Heart left ventricle (tissue), 16 donors: Measurements from ENCODE around the gene MAP4K4. TPM values are rescaled to one million over a fixed set of nuclear protein-coding genes. Genes with fewer than 3 reads are reported as not detected.

ENCODE experiments used
- ATAC-seq, 4 donors: fragments of 200-7000 bp; cut with Tn5 transposase; one replicate each; pipeline ENCODE4 v1.9.1; 2020 to 2022; ENCODE audit warnings: moderate library complexity in 4 of 4, mild to moderate bottlenecking in 3 of 4, moderate number of reproducible peaks in 1 of 4
- DNase-seq, 5 donors: peaks; one replicate each; pipeline ENCODE4 v3.0.0-alpha.2; 2020
- H3K27ac ChIP-seq, 12 donors: fragments of 200-600 bp; sonication (generic) in 4 of 12; one replicate each; pipeline versions ENCODE4 v1.5.0 to v1.8.0; 2016 to 2022; ENCODE audit warnings: mild to moderate bottlenecking in 2 of 12
- H3K27me3 ChIP-seq, 9 donors: fragments of 200-600 bp; sonication (generic) in 2 of 9; one replicate each; pipeline versions ENCODE4 v1.5.1 to v1.8.0; 2016 to 2022; ENCODE audit warnings: mild to moderate bottlenecking in 3 of 9
- H3K36me3 ChIP-seq, 9 donors: fragments of 200-600 bp; sonication (generic) in 2 of 9; one replicate each; pipeline versions ENCODE4 v1.5.0 to v1.8.0; 2018 to 2022; ENCODE audit warnings: mild to moderate bottlenecking in 2 of 9
- H3K4me1 ChIP-seq, 12 donors: fragments of 200-600 bp; sonication (generic) in 4 of 12; one replicate each; pipeline versions ENCODE4 v1.5.0 to v1.8.0; 2016 to 2022; ENCODE audit warnings: mild to moderate bottlenecking in 3 of 12
- H3K4me3 ChIP-seq, 12 donors: fragments of 200-600 bp; sonication (generic) in 4 of 12; one replicate each; pipeline versions ENCODE4 v1.5.0 to v1.8.0; 2017 to 2022; ENCODE audit warnings: mild to moderate bottlenecking in 9 of 12, moderate library complexity in 4 of 12
- H3K9me3 ChIP-seq, 12 donors: fragments of 200-600 bp; sonication (generic) in 4 of 12; one replicate each; pipeline versions ENCODE4 v1.5.0 to v1.8.0; 2016 to 2022; ENCODE audit warnings: mild to moderate bottlenecking in 1 of 12
- POLR2A ChIP-seq, 2 donors: fragments of 450-650 bp; IDR thresholded peaks; one replicate each; pipeline ENCODE4 v1.6.1; 2017; ENCODE audit warnings: antibody characterized with exemption in 2 of 2, mild to moderate bottlenecking in 2 of 2, moderate library complexity in 2 of 2
- WGBS, 4 donors: extraction: QIAGEN DNeasy Blood & Tissue Kit in 2 of 4; methylation state at CpG; one replicate each; pipeline versions ENCODE4 v1.1.5 to v1.1.7; 2013 to 2018; 5-methylcytosine and 5-hydroxymethylcytosine counted together
- intact Hi-C, 10 donors: fragments of 100-400 bp; cut with DNase I; formaldehyde crosslinking; loops; one replicate each; pipeline versions ENCODE4 v1.11.1 to v1.14.2; 2022
- polyA plus RNA-seq, 2 donors: library from polyadenylated mRNA; stranded (reverse); fragments of 200-250 nt; gene quantifications; one replicate each; pipeline ENCODE4 v1.2.3, GENCODE V29; 2013
- total RNA-seq, 9 donors: library from RNA; depleted of rRNA in 2 of 9; stranded (reverse); fragments of >200 nt in 2 of 9; fragmentation: NEBNext Ultra II Directional in 3 of 9; extraction: Animal tissue kit (Norgen Biotek cat#: 25700) in 3 of 9; gene quantifications; one replicate each; pipeline versions ENCODE4 v1.1.0 to v1.2.4, GENCODE V29; 2016 to 2023
- TF ChIP-seq, protein P1 (sequence below), 12 donors: fragments of 200-600 bp; sonication (generic) in 4 of 12; IDR thresholded peaks; one replicate each; pipeline versions ENCODE4 v1.5.0 to v1.8.0; 2018 to 2022; ENCODE audit warnings: antibody characterized with exemption in 12 of 12, mild to moderate bottlenecking in 5 of 12
- donor health status: ischemic (EF 13 %, LVEDD 7.1; RV severe dilation, severe dysfunction).
- donor health status: healthy with polysubstance abuse.
- donor health status: DM: no; HTN: yes; CAD: no.
- donor health status: DM: no; HTN: no; CAD: no.
- donor health status: ischemic (EF 25% LVEDD 6.9; RV normal size, moderate dysfunction).
- donor health status: ischemic (EF 25% LVEDD 5.7; RV mildly dilated, moderate dysfunction).
- donor health status: healthy.
- donor health status: DM: yes; HTN: yes; CAD: no.
- donor health status: ischemic (EF 35%, LVEDD 5.7; RV mildly dilated, moderate dysfunction).
- donor health status: nonischemic (EF 11% LVEDD 7.7; RV severe dilation, severe dysfunction).
- donor health status: DM: yes; HTN: yes; CAD: no.
- donor health status: PGD.
- donor health status: ischemic (EF 29% LVEDD 5.4; RV normal size, mild dysfunction).
- donor health status: nonischemic (EF 23%, LVEDD 6.1; RV moderate dilation, normal function).

The MAP4K4 gene
- total and polyA plus RNA-seq, 11 donors, result 52.7 to 192 (median 114) TPM

GRCh38 chr2:101882769-101883307, 185.3 kb downstream of the MAP4K4 start:
- ATAC-seq, result no peak
- Histone ChIP-seq H3K4me3 (no peak overlapping the region), H3K27me3 (no peaks in the 10 kb centered on the region), H3K9me3 (no peaks in the 10 kb centered on the region), H3K36me3 (peaks cover 0 to 87% (median 70%) of the 10 kb centered on the region in 9 donors), H3K27ac (no peak overlapping the region), H3K4me1 (peaks cover 0 to 35% (median 17%) of the 10 kb centered on the region in 12 donors)
- WGBS, 4 donors, result 85 to 89% (median 89%) methylated on average over 4 of the region's 4 CpGs
- intact Hi-C loops, result loop anchor here in 9 of 10 donors (5.0 to 10.0 kb wide), 7 partner anchors 102 to 562 kb away; no protein-coding TSS in a partner anchor
- no peak for DNase-seq
- TF ChIP-seq POLR2A (IDR thresholded peaks at IDR 0.05), result no peak
- TF ChIP-seq, protein P1, sequence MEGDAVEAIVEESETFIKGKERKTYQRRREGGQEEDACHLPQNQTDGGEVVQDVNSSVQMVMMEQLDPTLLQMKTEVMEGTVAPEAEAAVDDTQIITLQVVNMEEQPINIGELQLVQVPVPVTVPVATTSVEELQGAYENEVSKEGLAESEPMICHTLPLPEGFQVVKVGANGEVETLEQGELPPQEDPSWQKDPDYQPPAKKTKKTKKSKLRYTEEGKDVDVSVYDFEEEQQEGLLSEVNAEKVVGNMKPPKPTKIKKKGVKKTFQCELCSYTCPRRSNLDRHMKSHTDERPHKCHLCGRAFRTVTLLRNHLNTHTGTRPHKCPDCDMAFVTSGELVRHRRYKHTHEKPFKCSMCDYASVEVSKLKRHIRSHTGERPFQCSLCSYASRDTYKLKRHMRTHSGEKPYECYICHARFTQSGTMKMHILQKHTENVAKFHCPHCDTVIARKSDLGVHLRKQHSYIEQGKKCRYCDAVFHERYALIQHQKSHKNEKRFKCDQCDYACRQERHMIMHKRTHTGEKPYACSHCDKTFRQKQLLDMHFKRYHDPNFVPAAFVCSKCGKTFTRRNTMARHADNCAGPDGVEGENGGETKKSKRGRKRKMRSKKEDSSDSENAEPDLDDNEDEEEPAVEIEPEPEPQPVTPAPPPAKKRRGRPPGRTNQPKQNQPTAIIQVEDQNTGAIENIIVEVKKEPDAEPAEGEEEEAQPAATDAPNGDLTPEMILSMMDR (IDR thresholded peaks at IDR 0.05), result no peak

DNA sequence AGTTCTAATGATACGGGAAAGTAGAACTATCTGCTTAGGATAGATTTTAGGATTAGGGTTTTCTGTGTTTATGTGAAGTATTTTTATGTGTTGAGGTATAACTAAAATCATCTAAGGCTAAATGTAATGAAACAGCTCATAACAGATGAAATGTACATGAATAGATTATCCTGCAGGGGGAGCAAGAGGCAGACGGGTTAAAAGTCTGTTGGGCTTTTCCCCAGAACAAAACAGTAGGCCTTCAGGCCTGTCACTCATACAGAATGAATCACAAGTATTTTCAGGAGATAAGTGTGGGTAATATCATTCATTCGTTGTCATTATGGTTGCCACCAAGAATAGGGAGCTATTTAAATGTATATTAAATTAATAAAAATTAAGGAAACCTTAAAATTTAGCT, 186.4 kb downstream of the MAP4K4 start:
- WGBS, 4 donors, result 22 to 30% (median 25%) methylated on average over 3 of the region's 3 CpGs
- H3K27me3 ChIP-seq, result no peaks in the 10 kb centered on the region
- ATAC-seq (peak in 3 of 4 donors; percentile 65 to 79 (median 77)), DNase-seq (no peak)
- peaks cover 0 to 87% (median 69%) of the 10 kb centered on the region in 9 donors for H3K36me3 ChIP-seq
- peak overlapping the region in 1 of 12 donors; percentile 25 for H3K27ac ChIP-seq
- intact Hi-C loops, result loop anchor here in 9 of 10 donors (5.0 to 10.0 kb wide), 7 partner anchors 101 to 561 kb away; no protein-coding TSS in a partner anchor
- H3K9me3 ChIP-seq, result no peaks in the 10 kb centered on the region
- TF ChIP-seq POLR2A (IDR thresholded peaks at IDR 0.05), result no peak
- TF ChIP-seq, protein P1 (IDR thresholded peaks at IDR 0.05), result peak; percentile 33 to 68 (median 54)
- no peak overlapping the region for H3K4me3 ChIP-seq
- peaks cover 0 to 35% (median 17%) of the 10 kb centered on the region in 12 donors for H3K4me1 ChIP-seq

- 83 to 90% (median 87%) methylated on average over 2 of the region's 2 CpGs for WGBS, 4 donors
- ATAC-seq, result peak in 1 of 4 donors; percentile 21
- H3K36me3 ChIP-seq, result peaks cover 0 to 87% (median 72%) of the 10 kb centered on the region in 9 donors
- TF ChIP-seq POLR2A (IDR thresholded peaks at IDR 0.05), result no peak
- TF ChIP-seq, protein P1 (IDR thresholded peaks at IDR 0.05), result no peak
- no peaks in the 10 kb centered on the region for H3K9me3 ChIP-seq
- H3K27me3 ChIP-seq, result no peaks in the 10 kb centered on the region
- H3K27ac ChIP-seq, result peak overlapping the region in 1 of 12 donors; percentile 25
- H3K4me3 ChIP-seq, result no peak overlapping the region
- intact Hi-C loops, result loop anchor here in 9 of 10 donors (5.0 to 10.0 kb wide), 7 partner anchors 100 to 560 kb away; no protein-coding TSS in a partner anchor
- H3K4me1 ChIP-seq, result peaks cover 0 to 38% (median 17%) of the 10 kb centered on the region in 12 donors
- no peak for DNase-seq
Measured at GRCh38 chr2:101884423-101884822, 186.9 kb downstream of the MAP4K4 start.

DNA sequence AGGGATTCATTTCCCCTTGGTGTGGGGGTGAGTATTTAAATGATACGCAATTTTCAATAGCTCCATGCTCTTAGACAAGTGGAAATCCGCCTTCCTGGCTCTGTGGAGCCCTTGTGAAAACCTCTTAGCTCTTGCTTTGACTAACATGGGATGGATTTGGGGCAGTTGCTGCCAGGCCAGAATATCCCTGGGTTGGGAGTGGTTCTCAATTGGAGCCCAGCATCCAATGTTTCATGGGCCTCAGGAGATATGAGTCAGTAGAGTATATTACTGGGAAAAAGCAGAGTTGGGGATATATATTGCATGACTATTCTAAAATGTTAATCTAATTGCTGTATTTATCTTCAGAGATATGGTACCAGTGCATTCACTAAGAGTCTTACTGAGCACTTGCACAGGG, 189.8 kb downstream of the MAP4K4 start:
- ATAC-seq, result no peak
- peaks cover 0 to 97% (median 92%) of the 10 kb centered on the region in 9 donors for H3K36me3 ChIP-seq
- WGBS, 4 donors, result 96 to 99% (median 97%) methylated on average over 2 of the region's 2 CpGs
- peaks cover 0 to 22% (median 7%) of the 10 kb centered on the region in 12 donors for H3K4me1 ChIP-seq
- no peaks in the 10 kb centered on the region for H3K27me3 ChIP-seq
- no peak overlapping the region for H3K27ac ChIP-seq
- no peak for TF ChIP-seq POLR2A (IDR thresholded peaks at IDR 0.05)
- TF ChIP-seq, protein P1 (IDR thresholded peaks at IDR 0.05), result no peak
- no peak for DNase-seq
- H3K4me3 ChIP-seq, result no peak overlapping the region
- intact Hi-C loops, result loop anchor here in 7 of 10 donors (10.0 kb wide), 6 partner anchors 97 to 557 kb away; no protein-coding TSS in a partner anchor
- H3K9me3 ChIP-seq, result no peaks in the 10 kb centered on the region
